HL-60 (cell line): ENCODE results near the gene ZNF384.
A peak's percentile ranks its signal among the peaks of the same experiment; 100 is the strongest.

Experiments used
- DNase-seq, 2 experiments: peaks; one replicate each; pipeline ENCODE4 v3.0.0-alpha.2; 2010 to 2020; ENCODE audit warnings: low read depth in 1 of 2, low spot score in 1 of 2
- H3K27ac ChIP-seq: fragments of 250-450 bp; sonication (Bioruptor Pico); replicated peaks from 2 replicates; pipeline ENCODE4 v1.5.1; 2020; ENCODE audit warnings: mild to moderate bottlenecking, moderate library complexity
- H3K27me3 ChIP-seq: fragments of 250-450 bp; sonication (Bioruptor Pico); 2 replicates; pipeline ENCODE4 v1.5.1; 2021; ENCODE audit warnings: mild to moderate bottlenecking, moderate library complexity; ENCODE audit not compliant: insufficient read depth, poor library complexity, severe bottlenecking
- H3K4me3 ChIP-seq: replicated peaks from 2 replicates; pipeline ENCODE4 v1.5.1; 2011; ENCODE audit warnings: mild to moderate bottlenecking, control low read depth, low read length; ENCODE audit not compliant: insufficient read depth
- GABPA ChIP-seq: IDR thresholded peaks from 2 replicates; pipeline ENCODE4 v1.6.1; 2012; ENCODE audit warnings: low read depth
- POLR2AphosphoS5 ChIP-seq: IDR thresholded peaks from 2 replicates; pipeline ENCODE4 v1.6.1; 2012; ENCODE audit warnings: low read depth
- SPI1 ChIP-seq: IDR thresholded peaks from 2 replicates; pipeline ENCODE4 v1.6.1; 2012; ENCODE audit warnings: low read depth, mild to moderate bottlenecking, borderline replicate concordance
- TF ChIP-seq, protein P1 (sequence below): IDR thresholded peaks from 2 replicates; pipeline ENCODE4 v1.6.1; 2012; ENCODE audit warnings: low read depth; ENCODE audit not compliant: insufficient replicate concordance
- TF ChIP-seq, protein P2 (sequence below): IDR thresholded peaks from one replicate; pipeline ENCODE4 v1.5.1; 2011; ENCODE audit warnings: low read length, control low read depth, inconsistent platforms; ENCODE audit not compliant: insufficient read depth

ZNF384 gene

DNA sequence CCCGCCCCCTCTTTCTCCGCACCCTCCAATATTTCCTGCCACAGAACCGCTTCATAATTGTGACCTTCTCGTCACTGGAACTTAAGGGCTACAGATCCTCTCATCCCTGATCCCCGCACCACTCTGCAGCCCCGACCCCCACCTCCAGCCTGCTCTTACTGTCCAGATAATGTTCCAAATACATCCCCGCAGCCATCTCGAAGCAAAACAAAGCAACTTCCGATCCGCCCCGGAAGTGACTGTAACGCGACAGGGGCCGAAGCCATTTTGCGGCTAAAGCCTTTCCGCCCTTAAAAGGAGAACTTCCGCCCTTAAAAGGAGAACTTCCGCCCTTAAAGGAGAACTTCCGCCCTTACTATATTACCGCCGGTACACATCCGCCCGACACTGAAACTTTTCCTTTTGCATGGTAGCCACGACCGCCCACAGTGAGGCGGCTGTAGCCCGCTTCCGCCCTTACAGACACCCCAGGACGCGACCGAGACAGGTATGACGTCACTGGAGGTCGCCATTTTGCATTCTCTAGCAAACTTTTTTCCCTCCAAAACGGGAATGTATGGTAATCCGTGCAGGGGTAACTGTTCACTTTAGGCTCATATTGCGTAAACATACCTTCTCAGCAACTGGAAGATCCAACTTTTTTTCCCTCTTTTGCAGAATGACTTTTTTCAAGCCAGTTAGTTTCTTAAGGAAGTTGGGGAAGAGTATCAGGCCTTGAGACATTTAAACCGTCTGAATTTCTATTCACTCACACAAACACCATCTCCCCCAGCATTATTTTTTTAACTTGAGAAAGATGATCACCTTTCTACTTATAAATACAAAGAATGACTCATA lies 26.1 kb downstream of the ZNF384 start, which contains the start of gene ING4:
ING4 (minus strand) TSS at position 214 of the 837 bp plus-strand sequence; CDS start at position 196, 18 bp downstream.
- no peaks in the 10 kb centered on the region for H3K27me3 ChIP-seq
- peak within 1 kb of the TSS; percentile 70 for H3K4me3 ChIP-seq
- DNase-seq = peak; percentile 98 to 99
- TF ChIP-seq, protein P1, sequence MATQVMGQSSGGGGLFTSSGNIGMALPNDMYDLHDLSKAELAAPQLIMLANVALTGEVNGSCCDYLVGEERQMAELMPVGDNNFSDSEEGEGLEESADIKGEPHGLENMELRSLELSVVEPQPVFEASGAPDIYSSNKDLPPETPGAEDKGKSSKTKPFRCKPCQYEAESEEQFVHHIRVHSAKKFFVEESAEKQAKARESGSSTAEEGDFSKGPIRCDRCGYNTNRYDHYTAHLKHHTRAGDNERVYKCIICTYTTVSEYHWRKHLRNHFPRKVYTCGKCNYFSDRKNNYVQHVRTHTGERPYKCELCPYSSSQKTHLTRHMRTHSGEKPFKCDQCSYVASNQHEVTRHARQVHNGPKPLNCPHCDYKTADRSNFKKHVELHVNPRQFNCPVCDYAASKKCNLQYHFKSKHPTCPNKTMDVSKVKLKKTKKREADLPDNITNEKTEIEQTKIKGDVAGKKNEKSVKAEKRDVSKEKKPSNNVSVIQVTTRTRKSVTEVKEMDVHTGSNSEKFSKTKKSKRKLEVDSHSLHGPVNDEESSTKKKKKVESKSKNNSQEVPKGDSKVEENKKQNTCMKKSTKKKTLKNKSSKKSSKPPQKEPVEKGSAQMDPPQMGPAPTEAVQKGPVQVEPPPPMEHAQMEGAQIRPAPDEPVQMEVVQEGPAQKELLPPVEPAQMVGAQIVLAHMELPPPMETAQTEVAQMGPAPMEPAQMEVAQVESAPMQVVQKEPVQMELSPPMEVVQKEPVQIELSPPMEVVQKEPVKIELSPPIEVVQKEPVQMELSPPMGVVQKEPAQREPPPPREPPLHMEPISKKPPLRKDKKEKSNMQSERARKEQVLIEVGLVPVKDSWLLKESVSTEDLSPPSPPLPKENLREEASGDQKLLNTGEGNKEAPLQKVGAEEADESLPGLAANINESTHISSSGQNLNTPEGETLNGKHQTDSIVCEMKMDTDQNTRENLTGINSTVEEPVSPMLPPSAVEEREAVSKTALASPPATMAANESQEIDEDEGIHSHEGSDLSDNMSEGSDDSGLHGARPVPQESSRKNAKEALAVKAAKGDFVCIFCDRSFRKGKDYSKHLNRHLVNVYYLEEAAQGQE = no peak
- TF ChIP-seq, protein P2, sequence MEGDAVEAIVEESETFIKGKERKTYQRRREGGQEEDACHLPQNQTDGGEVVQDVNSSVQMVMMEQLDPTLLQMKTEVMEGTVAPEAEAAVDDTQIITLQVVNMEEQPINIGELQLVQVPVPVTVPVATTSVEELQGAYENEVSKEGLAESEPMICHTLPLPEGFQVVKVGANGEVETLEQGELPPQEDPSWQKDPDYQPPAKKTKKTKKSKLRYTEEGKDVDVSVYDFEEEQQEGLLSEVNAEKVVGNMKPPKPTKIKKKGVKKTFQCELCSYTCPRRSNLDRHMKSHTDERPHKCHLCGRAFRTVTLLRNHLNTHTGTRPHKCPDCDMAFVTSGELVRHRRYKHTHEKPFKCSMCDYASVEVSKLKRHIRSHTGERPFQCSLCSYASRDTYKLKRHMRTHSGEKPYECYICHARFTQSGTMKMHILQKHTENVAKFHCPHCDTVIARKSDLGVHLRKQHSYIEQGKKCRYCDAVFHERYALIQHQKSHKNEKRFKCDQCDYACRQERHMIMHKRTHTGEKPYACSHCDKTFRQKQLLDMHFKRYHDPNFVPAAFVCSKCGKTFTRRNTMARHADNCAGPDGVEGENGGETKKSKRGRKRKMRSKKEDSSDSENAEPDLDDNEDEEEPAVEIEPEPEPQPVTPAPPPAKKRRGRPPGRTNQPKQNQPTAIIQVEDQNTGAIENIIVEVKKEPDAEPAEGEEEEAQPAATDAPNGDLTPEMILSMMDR = no peak
- TF ChIP-seq SPI1 (peak; percentile 66; the same call in 1 of the 2 replicates), POLR2AphosphoS5 (peak; percentile 56), GABPA (peak; percentile 99)
- peak within 1 kb of the TSS; percentile 83 for H3K27ac ChIP-seq

DNA sequence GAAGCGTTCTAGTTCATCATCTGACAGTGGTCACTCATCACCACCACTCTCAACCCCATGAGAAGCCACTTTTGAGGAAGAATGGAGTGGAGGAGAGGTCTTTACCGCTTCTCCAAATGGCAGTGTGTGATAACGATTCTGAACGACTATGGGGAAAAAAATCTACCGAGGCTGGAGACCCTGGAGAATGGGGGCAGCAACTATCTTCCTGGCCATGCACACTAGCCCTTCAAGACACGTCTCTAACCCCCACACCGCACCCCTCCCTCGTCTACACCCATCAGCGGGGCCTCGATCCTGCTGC lies 26.6 kb downstream of the ZNF384 start:
- Histone ChIP-seq H3K27me3 (no peaks in the 10 kb centered on the region), H3K27ac (peak overlapping the region; percentile 64), H3K4me3 (peak overlapping the region; percentile 70)
- DNase-seq = no peak
- TF ChIP-seq SPI1 (no peak), POLR2AphosphoS5 (no peak), GABPA (no peak)
- TF ChIP-seq, protein P1 = no peak
- TF ChIP-seq, protein P2 = no peak

DNA sequence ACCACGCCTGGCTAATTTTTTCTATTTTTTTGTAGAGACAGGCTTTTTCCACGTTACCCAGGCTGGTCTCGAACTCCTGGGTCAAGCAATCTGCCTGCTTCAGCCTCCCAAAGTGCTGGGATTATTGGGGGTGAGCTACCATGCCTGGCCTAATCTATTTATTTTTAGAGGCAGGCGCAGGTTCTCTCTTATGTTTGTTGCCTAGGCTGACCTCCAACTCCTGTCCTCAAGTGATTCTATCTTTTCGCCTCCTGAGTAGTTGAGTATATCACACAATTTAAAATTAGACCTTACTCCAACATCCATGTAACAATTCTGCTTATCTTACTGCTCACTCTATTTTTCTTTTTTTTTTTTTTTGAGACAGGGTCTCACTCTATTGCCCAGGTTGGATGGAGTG lies 35.2 kb downstream of the ZNF384 start:
- no peak overlapping the region for H3K4me3 ChIP-seq
- DNase-seq = no peak
- no peaks in the 10 kb centered on the region for H3K27me3 ChIP-seq
- TF ChIP-seq, protein P1 = no peak
- no peak for TF ChIP-seq GABPA
- TF ChIP-seq, protein P2 = no peak
- no peak for TF ChIP-seq POLR2AphosphoS5
- TF ChIP-seq SPI1 = no peak
- H3K27ac ChIP-seq = no peak overlapping the region
